CD8-positive, alpha-beta memory T cell (primary cell): ENCODE measurements around the gene LRRC23. TPM values are rescaled to one million over a fixed set of nuclear protein-coding genes. Genes with fewer than 3 reads are reported as not detected.
"Not testable (repeated sequence)": the region's sequence is repeated elsewhere in the genome, so short reads cannot be mapped to it uniquely, and the experiment has no call there.

Source experiments
- CTCF ChIA-PET: fragments of 350-600 bp; sonication (Branson Sonifier 250); formaldehyde crosslinking; loops from one replicate; lab custom pipeline; 2021; ENCODE audit warnings: antibody characterized with exemption; lab: Charles Lee
- POLR2A ChIA-PET: fragments of 350-600 bp; sonication (Branson Sonifier 250); formaldehyde crosslinking; loops from one replicate; lab custom pipeline; 2021; ENCODE audit warnings: antibody characterized with exemption; lab: Charles Lee
- DNase-seq, 5 donors: peaks; one replicate each; pipeline versions ENCODE4 v3.0.0 to v3.0.0-alpha.2; 2020 to 2022; ENCODE audit warnings: mixed read lengths in 1 of 5
- H3K27ac ChIP-seq: one replicate; pipeline ENCODE4 v1.7.0; 2013; ENCODE audit warnings: low read depth, mild to moderate bottlenecking, low read length, moderate library complexity
- H3K27me3 ChIP-seq: 2 replicates; pipeline ENCODE4 v1.7.0; 2013; ENCODE audit warnings: low read length, mild to moderate bottlenecking; ENCODE audit not compliant: insufficient read depth, poor library complexity, severe bottlenecking
- H3K36me3 ChIP-seq: 2 replicates; pipeline ENCODE4 v1.7.0; 2013; ENCODE audit warnings: mild to moderate bottlenecking, low read length, moderate library complexity; ENCODE audit not compliant: insufficient read depth
- H3K4me1 ChIP-seq: 2 replicates; pipeline ENCODE4 v1.7.0; 2013; ENCODE audit warnings: mild to moderate bottlenecking, low read length, moderate library complexity; ENCODE audit not compliant: insufficient read depth
- H3K4me3 ChIP-seq: 2 replicates; pipeline ENCODE4 v1.7.0; 2013; ENCODE audit warnings: mild to moderate bottlenecking, low read length
- H3K9me3 ChIP-seq: 2 replicates; pipeline ENCODE4 v1.7.0; 2013; ENCODE audit warnings: mild to moderate bottlenecking, low read length
- H3K27ac Mint-ChIP-seq, 8 donors: one replicate each; pipeline ENCODE4 v1.8.0; 2020 to 2021; ENCODE audit warnings: mixed read lengths in 8 of 8, mild to moderate bottlenecking in 6 of 8, inconsistent platforms in 3 of 8, moderate library complexity in 3 of 8
- H3K27me3 Mint-ChIP-seq, 2 donors: one replicate each; pipeline ENCODE4 v1.8.0; 2020 to 2021; ENCODE audit warnings: mixed read lengths in 2 of 2, mild to moderate bottlenecking in 1 of 2, moderate library complexity in 1 of 2
- H3K36me3 Mint-ChIP-seq, 3 donors: one replicate each; pipeline ENCODE4 v1.8.0; 2020 to 2021; ENCODE audit warnings: mixed read lengths in 3 of 3, inconsistent platforms in 1 of 3, mild to moderate bottlenecking in 1 of 3
- H3K4me1 Mint-ChIP-seq, 3 donors: one replicate each; pipeline ENCODE4 v1.8.0; 2020 to 2021; ENCODE audit warnings: mixed read lengths in 3 of 3, inconsistent platforms in 1 of 3, mild to moderate bottlenecking in 1 of 3
- H3K4me3 Mint-ChIP-seq, 7 donors: one replicate each; pipeline ENCODE4 v1.8.0; 2020 to 2021; ENCODE audit warnings: mixed read lengths in 7 of 7, mild to moderate bottlenecking in 6 of 7, moderate library complexity in 4 of 7, inconsistent platforms in 2 of 7
- H3K9me3 Mint-ChIP-seq, 5 donors: one replicate each; pipeline ENCODE4 v1.8.0; 2020 to 2022; ENCODE audit warnings: mixed read lengths in 5 of 5, mild to moderate bottlenecking in 3 of 5, moderate library complexity in 2 of 5, inconsistent platforms in 1 of 5
- polyA plus RNA-seq: library from polyadenylated mRNA; unstranded; fragments of 300-500 nt; fragmentation: Illumina TruSeq; gene quantifications from one replicate; pipeline ENCODE4 v1.2.3, GENCODE V29; 2021
- total RNA-seq, 2 experiments: library from RNA; stranded (reverse); gene quantifications; one replicate each; pipeline ENCODE4 v1.2.3, GENCODE V29; 2021

LRRC23 gene
- total and polyA plus RNA-seq, 3 experiments from 2014 or later = 4.9 to 5.0 (median 5.0) TPM

GRCh38 chr12:6874015-6874368, 30.6 kb upstream of the LRRC23 start:
- H3K4me1 ChIP-seq = peaks cover 33% of the 10 kb centered on the region
- not testable (repeated sequence) for H3K27me3 ChIP-seq, DNase-seq, H3K9me3 Mint-ChIP-seq, H3K27me3 Mint-ChIP-seq, H3K9me3 ChIP-seq
- Mint-ChIP-seq H3K4me1 (peaks cover 34 to 47% (median 46%) of the 10 kb centered on the region in 3 donors), H3K4me3 (peak overlapping the region; percentile 83 to 97 (median 89)), H3K36me3 (peaks cover 0 to 48% (median 8%) of the 10 kb centered on the region in 3 donors), H3K27ac (peak overlapping the region in 7 of 8 donors; percentile 85 to 93 (median 91))
- CTCF ChIA-PET = interaction anchor here (0.8 to 11.0 kb wide), 6 partner anchors 16 to 236 kb away, joined by 4 to 135 read pairs (median 39); partner anchors contain the start of genes C1RL, CDCA3, P3H3 and USP5
- H3K4me3 ChIP-seq = peak overlapping the region; percentile 96
- POLR2A ChIA-PET = interaction anchor here (0.8 to 3.6 kb wide), 5 partner anchors 22 to 234 kb away, joined by 3 to 46 read pairs (median 22); partner anchors contain the start of genes C12orf57, CDCA3, RNU7-1 and USP5
- H3K36me3 ChIP-seq = peaks cover 17% of the 10 kb centered on the region
- peak overlapping the region; percentile 90 for H3K27ac ChIP-seq

GRCh38 chr12:6879824-6880223, 24.8 kb upstream of the LRRC23 start:
- POLR2A ChIA-PET, H3K27ac ChIP-seq, H3K9me3 Mint-ChIP-seq, H3K36me3 ChIP-seq, H3K9me3 ChIP-seq, H3K4me1 ChIP-seq, H3K27ac Mint-ChIP-seq, DNase-seq, H3K4me1 Mint-ChIP-seq, H3K27me3 Mint-ChIP-seq, H3K4me3 Mint-ChIP-seq, H3K4me3 ChIP-seq, H3K27me3 ChIP-seq: not testable (repeated sequence)
- CTCF ChIA-PET = interaction anchor here (3.6 kb wide), 1 partner anchor 11 kb away, joined by 19 read pairs; no protein-coding TSS in a partner anchor
- H3K36me3 Mint-ChIP-seq = peaks cover 0 to 25% (median 5%) of the 10 kb centered on the region in 3 donors

- Mint-ChIP-seq H3K36me3 (peaks cover 0 to 23% (median 4%) of the 10 kb centered on the region in 3 donors), H3K9me3 (no peaks in the 10 kb centered on the region), H3K4me1 (no peaks in the 10 kb centered on the region), H3K4me3 (no peak overlapping the region), H3K27ac (no peak overlapping the region), H3K27me3 (no peaks in the 10 kb centered on the region)
- no peak overlapping the region for H3K27ac ChIP-seq
- H3K27me3 ChIP-seq = no peaks in the 10 kb centered on the region
- no peaks in the 10 kb centered on the region for H3K36me3 ChIP-seq
- ChIA-PET POLR2A (interaction anchor here (0.7 kb wide), 1 partner anchor 14 kb away, joined by 4 read pairs; no protein-coding TSS in a partner anchor), CTCF (interaction anchor here (1.5 to 3.6 kb wide), 3 partner anchors 8 to 14 kb away, joined by 4 to 29 read pairs (median 19); partner anchors contain the start of gene SPSB2)
- H3K9me3 ChIP-seq = no peaks in the 10 kb centered on the region
- no peak for DNase-seq
- H3K4me3 ChIP-seq = no peak overlapping the region
- H3K4me1 ChIP-seq = no peaks in the 10 kb centered on the region
Observed at GRCh38 chr12:6883252-6883651, 21.4 kb upstream of the LRRC23 start.

DNA sequence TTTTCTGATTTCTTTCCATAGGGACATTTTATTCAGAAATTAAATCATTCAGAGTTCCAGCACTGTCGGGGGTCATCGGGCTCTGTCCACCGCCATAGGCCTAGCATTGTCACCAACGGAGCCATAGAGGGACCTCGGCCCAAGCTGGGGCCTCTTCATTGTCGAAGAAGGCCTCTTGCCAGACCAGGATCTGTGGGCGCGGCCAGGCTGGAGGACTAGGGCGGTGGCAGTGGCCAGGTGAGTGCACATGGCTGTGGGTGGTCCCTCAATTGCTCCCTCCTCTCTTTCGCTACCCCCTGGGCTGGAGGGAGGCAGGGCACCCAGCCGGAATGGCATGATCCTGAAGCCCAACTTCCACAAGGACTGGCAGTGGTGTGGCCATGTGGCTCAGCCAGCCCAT, 20.9 kb upstream of the LRRC23 start:
- POLR2A ChIA-PET = no interaction called here
- Mint-ChIP-seq H3K9me3 (no peaks in the 10 kb centered on the region), H3K4me1 (no peaks in the 10 kb centered on the region), H3K4me3 (no peak overlapping the region), H3K27me3 (no peaks in the 10 kb centered on the region), H3K27ac (peak overlapping the region in 1 of 8 donors; percentile 46), H3K36me3 (peaks cover 0 to 23% (median 4%) of the 10 kb centered on the region in 3 donors)
- H3K4me3 ChIP-seq = no peak overlapping the region
- no peaks in the 10 kb centered on the region for H3K36me3 ChIP-seq
- CTCF ChIA-PET = interaction anchor here (0.9 to 3.6 kb wide), 3 partner anchors 8 to 13 kb away, joined by 3 to 29 read pairs (median 19); partner anchors contain the start of gene SPSB2
- H3K9me3 ChIP-seq = no peaks in the 10 kb centered on the region
- H3K27me3 ChIP-seq = no peaks in the 10 kb centered on the region
- H3K27ac ChIP-seq = no peak overlapping the region
- DNase-seq = no peak
- H3K4me1 ChIP-seq = no peaks in the 10 kb centered on the region

- no peak overlapping the region for H3K4me3 ChIP-seq
- Mint-ChIP-seq H3K27me3 (no peaks in the 10 kb centered on the region), H3K9me3 (no peaks in the 10 kb centered on the region), H3K27ac (no peak overlapping the region), H3K4me3 (no peak overlapping the region), H3K36me3 (peaks cover 0 to 23% (median 4%) of the 10 kb centered on the region in 3 donors), H3K4me1 (no peaks in the 10 kb centered on the region)
- DNase-seq = no peak
- H3K36me3 ChIP-seq = no peaks in the 10 kb centered on the region
- POLR2A ChIA-PET = interaction anchor here (0.5 kb wide), 1 partner anchor 260 kb away, joined by 3 read pairs; no protein-coding TSS in a partner anchor
- no peaks in the 10 kb centered on the region for H3K9me3 ChIP-seq
- H3K4me1 ChIP-seq = no peaks in the 10 kb centered on the region
- no peak overlapping the region for H3K27ac ChIP-seq
- H3K27me3 ChIP-seq = no peaks in the 10 kb centered on the region
- CTCF ChIA-PET = interaction anchor here (0.9 kb wide), 1 partner anchor 14 kb away, joined by 3 read pairs; no protein-coding TSS in a partner anchor
Observed at GRCh38 chr12:6884539-6884938, 20.1 kb upstream of the LRRC23 start.

- DNase-seq, H3K4me1 ChIP-seq, H3K36me3 ChIP-seq, H3K27me3 ChIP-seq, H3K9me3 Mint-ChIP-seq, POLR2A ChIA-PET, H3K27me3 Mint-ChIP-seq, H3K4me3 Mint-ChIP-seq, CTCF ChIA-PET, H3K4me3 ChIP-seq, H3K9me3 ChIP-seq, H3K27ac ChIP-seq: not testable (repeated sequence)
- Mint-ChIP-seq H3K4me1 (peaks cover 9 to 11% (median 9%) of the 10 kb centered on the region in 3 donors), H3K27ac (peak overlapping the region in 1 of 8 donors; percentile 54), H3K36me3 (peaks cover 0 to 23% (median 4%) of the 10 kb centered on the region in 3 donors)
Observed at GRCh38 chr12:6886206-6886999, 18.2 kb upstream of the LRRC23 start.

DNA sequence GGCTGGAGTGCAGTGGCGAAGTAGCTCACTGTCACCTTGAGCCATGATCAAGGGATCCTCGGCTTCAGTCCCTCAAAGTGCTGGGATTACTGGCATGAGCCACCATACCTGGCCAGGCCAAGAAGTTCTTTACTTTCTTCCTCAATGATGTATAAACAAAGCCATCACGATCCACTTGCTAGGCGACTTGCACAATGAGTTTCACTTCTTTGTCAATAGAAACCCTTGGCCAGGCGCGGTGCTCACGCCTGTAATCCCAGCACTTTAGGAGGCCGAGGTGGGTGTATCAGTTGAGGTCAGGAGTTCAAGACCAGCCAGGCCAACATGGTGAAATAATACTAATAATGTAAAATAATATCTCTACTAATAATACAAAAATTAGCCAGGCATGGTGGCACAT, 17.2 kb upstream of the LRRC23 start:
- Histone ChIP-seq H3K4me1 (peaks cover 12% of the 10 kb centered on the region), H3K27ac (no peak overlapping the region), H3K27me3 (no peaks in the 10 kb centered on the region), H3K9me3 (no peaks in the 10 kb centered on the region), H3K36me3 (no peaks in the 10 kb centered on the region), H3K4me3 (no peak overlapping the region)
- Mint-ChIP-seq H3K36me3 (peaks cover 0 to 20% (median 2%) of the 10 kb centered on the region in 3 donors), H3K4me3 (no peak overlapping the region), H3K4me1 (peaks cover 12 to 17% (median 12%) of the 10 kb centered on the region in 3 donors), H3K27ac (peak overlapping the region in 1 of 8 donors; percentile 21), H3K27me3 (no peaks in the 10 kb centered on the region), H3K9me3 (no peaks in the 10 kb centered on the region)
- ChIA-PET POLR2A (no interaction called here), CTCF (no interaction called here)
- DNase-seq = no peak

DNA sequence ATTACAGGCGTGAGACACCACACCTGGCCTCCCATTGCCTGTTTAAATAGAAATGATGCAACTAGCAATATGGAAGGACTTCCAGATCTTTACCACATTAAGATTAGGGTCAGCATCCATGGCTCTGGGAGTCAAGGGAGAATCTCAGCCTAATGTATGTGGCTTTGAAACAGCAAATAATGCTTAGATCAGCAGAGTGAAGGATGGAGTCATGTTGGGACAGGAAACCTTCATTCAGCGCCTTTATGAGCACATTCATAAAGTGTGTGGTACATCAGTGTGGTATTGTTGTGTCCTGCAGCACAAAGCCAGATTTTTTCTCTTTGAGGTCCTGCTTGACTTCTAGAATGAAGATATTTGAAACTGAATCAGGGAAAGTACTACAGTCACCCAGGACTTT, 16.3 kb upstream of the LRRC23 start:
- H3K9me3 Mint-ChIP-seq = no peaks in the 10 kb centered on the region
- peaks cover 12 to 19% (median 12%) of the 10 kb centered on the region in 3 donors for H3K4me1 Mint-ChIP-seq
- DNase-seq = no peak
- no peaks in the 10 kb centered on the region for H3K36me3 ChIP-seq
- no peaks in the 10 kb centered on the region for H3K9me3 ChIP-seq
- peak overlapping the region in 1 of 8 donors; percentile 36 for H3K27ac Mint-ChIP-seq
- peaks cover 12% of the 10 kb centered on the region for H3K4me1 ChIP-seq
- no peaks in the 10 kb centered on the region for H3K27me3 ChIP-seq
- H3K27ac ChIP-seq = no peak overlapping the region
- ChIA-PET CTCF (no interaction called here), POLR2A (no interaction called here)
- H3K36me3 Mint-ChIP-seq = peaks cover 0 to 19% (median 2%) of the 10 kb centered on the region in 3 donors
- H3K4me3 ChIP-seq = no peak overlapping the region
- H3K27me3 Mint-ChIP-seq = no peaks in the 10 kb centered on the region
- peak overlapping the region in 2 of 7 donors; percentile 27 to 52 for H3K4me3 Mint-ChIP-seq
